HFF-Myc (cell line): ENCODE results near the gene EPB41L4B.

ENCODE experiments used
- DNase-seq: peaks from one replicate; pipeline ENCODE4 v3.0.0-alpha.2; 2011; ENCODE audit warnings: low read depth; ENCODE audit errors: extremely low read depth
- H3K4me3 ChIP-seq: replicated peaks from 2 replicates; pipeline ENCODE4 v1.5.1; 2011; ENCODE audit warnings: low read depth, mild to moderate bottlenecking, control low read depth, low read length
- TF ChIP-seq, protein P1 (sequence below): IDR thresholded peaks from 2 replicates; pipeline ENCODE4 v1.5.1; 2012; ENCODE audit warnings: mild to moderate bottlenecking, low read depth, low read length, control low read depth; ENCODE audit errors: missing control alignments

EPB41L4B gene

DNA sequence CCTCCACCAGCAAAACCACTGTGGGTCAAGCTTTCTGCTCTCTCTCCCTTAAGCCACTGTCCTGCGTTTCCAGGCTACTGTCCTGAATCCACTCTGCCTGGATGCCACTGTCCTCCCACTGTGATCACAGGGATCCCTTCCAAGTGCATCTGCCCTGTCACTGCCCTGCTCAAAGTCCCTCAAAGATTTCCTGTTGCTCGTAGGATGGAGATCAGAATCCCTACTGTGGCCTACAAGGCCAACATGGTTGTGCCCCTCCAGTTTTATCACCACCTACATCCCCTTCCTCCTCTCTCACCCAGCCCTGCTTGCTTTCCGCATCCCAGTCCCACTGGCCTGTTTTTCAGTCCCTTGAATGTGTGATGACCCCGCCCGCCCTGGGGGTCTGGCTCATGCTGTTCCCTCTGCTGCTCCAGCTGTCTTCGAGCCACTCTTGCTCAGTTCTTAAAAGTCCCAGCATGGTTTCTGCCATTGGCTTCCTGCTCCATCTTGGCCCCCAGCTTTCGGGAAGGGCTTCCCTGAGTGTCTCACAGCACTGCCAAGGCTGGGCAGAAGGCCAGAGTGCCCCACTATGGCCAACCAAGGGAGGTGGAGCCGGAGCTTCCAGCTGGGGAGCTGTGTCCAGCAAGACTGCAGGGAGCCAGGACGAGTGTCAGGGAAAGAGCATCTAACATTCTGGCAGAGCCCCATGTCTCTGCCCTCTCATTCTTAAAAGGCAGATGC lies 140.9 kb downstream of the EPB41L4B start:
- no peak overlapping the region for H3K4me3 ChIP-seq
- TF ChIP-seq, protein P1, sequence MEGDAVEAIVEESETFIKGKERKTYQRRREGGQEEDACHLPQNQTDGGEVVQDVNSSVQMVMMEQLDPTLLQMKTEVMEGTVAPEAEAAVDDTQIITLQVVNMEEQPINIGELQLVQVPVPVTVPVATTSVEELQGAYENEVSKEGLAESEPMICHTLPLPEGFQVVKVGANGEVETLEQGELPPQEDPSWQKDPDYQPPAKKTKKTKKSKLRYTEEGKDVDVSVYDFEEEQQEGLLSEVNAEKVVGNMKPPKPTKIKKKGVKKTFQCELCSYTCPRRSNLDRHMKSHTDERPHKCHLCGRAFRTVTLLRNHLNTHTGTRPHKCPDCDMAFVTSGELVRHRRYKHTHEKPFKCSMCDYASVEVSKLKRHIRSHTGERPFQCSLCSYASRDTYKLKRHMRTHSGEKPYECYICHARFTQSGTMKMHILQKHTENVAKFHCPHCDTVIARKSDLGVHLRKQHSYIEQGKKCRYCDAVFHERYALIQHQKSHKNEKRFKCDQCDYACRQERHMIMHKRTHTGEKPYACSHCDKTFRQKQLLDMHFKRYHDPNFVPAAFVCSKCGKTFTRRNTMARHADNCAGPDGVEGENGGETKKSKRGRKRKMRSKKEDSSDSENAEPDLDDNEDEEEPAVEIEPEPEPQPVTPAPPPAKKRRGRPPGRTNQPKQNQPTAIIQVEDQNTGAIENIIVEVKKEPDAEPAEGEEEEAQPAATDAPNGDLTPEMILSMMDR: no peak
- no peak for DNase-seq

DNA sequence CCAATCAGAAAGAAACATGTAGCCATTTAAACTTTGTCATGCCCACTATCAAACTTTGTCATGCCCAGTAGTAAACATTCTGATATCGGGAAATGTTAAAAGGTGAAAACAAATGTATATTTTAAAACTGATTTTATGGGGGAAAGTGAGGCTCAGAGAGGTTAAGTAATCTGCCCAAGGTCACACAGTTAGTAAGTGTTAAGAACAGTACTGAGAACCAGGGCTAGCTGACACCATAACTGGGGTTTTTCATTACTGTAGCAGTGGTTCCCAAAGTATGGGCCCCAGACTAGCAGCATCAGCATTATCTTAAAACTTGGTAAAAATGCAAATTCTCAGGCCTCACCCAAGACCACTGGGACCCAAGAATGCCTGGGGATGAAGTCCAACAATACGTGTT lies 143.9 kb downstream of the EPB41L4B start:
- TF ChIP-seq, protein P1: no peak
- H3K4me3 ChIP-seq: no peak overlapping the region
- no peak for DNase-seq

DNA sequence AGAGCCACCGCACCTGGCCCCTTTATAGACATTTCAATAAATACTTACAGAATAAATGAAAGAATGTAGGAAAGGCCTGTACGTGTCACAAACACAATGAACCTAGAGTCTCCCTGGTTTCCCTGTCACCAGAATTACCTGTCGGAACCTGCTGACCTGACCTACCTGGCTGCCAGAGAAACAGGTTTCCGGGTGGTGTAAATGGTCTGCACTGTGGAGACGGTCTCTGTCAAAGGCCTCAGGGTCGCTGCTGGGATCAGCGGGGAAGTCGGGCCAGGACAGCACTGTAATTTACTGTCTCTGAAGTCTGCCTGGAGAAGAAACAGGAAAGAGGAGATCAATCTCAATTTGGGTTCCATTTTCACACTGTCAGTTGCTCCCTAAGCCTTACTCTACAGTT lies 144.5 kb downstream of the EPB41L4B start:
- H3K4me3 ChIP-seq: no peak overlapping the region
- TF ChIP-seq, protein P1: no peak
- no peak for DNase-seq

DNA sequence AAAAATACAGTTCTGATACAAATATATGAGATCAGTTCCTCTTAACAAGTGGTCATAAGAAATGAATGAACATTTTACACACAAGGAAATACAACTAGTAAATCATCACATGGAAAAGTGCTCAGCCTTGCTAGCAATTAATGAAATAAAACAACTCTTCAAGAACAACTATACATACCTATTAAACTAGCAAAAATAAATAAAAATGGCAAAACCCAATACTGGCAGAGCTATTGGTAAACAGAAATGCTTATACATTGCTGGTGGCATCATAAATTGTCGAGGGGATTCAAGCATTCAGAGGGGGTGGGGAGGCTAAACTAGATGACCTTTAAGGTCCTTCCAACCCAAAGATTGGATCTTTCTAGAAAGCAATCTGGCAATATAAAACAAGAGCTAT lies 147.9 kb downstream of the EPB41L4B start:
- TF ChIP-seq, protein P1: no peak
- DNase-seq: no peak
- H3K4me3 ChIP-seq: no peak overlapping the region

DNA sequence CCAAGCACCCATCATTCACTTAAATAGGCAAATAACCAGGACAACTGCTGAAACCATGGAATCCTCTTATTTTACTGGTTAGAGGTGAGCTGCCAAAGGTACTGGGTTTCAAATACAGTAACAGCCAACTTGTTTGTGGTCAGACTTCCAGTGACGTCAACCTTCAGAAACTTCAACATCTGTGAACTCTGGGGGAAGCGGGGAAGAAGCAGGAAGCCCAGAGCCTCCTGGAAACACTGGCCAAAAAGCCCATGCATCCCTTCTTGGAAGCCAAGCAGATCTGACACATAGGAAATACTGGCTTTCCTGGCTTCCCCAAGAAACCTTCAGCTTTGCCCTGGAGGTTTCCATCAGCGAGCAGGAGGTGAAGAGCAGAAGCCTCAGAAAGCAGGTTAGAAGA lies 148.9 kb downstream of the EPB41L4B start:
- DNase-seq: no peak
- TF ChIP-seq, protein P1: no peak
- H3K4me3 ChIP-seq: no peak overlapping the region

DNA sequence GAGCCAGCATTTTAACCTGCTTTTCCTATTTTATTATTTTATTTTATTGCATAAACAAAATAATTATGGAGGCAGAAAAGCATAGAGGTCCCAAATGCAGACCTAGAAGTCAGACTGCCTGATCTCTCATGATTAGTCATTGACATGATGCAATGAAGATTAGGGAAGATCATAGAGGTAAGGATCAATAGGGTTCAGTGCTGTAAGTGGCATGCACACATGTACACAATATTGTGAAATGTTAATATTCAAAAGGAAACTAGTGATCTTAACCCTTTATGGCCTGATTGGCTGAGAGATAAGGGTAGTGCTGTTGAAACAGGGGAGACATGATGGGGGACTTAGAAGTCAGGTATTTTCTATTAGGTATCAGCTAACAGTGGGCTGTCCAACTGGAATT lies 152.7 kb downstream of the EPB41L4B start:
- TF ChIP-seq, protein P1: no peak
- no peak overlapping the region for H3K4me3 ChIP-seq
- DNase-seq: no peak

DNA sequence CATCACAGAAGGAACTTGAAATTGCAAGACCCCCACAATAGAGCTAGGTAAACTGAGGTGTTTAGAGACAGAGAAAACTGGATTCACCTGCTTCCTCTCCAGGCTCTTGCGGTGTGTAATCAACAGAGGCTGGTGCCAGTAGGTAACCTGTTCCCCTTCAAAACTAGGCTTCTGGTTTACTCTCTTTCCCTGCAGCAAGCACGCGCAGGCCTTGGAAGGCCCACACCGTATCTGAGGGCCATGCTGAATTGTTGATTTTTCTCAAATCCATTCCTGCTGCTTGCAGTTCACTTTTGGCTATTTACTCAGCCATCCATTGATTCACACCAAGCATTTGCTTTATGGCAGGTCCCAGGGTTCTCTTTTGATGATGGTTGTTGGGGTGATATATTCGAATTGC lies 153.1 kb downstream of the EPB41L4B start:
- DNase-seq: no peak
- TF ChIP-seq, protein P1: no peak
- no peak overlapping the region for H3K4me3 ChIP-seq
